Measurements from ENCODE around the gene ANKMY1.
"Not testable (repeated sequence)": the region's sequence is repeated elsewhere in the genome, so short reads cannot be mapped to it uniquely, and the experiment has no call there.

Gene ANKMY1

DNA sequence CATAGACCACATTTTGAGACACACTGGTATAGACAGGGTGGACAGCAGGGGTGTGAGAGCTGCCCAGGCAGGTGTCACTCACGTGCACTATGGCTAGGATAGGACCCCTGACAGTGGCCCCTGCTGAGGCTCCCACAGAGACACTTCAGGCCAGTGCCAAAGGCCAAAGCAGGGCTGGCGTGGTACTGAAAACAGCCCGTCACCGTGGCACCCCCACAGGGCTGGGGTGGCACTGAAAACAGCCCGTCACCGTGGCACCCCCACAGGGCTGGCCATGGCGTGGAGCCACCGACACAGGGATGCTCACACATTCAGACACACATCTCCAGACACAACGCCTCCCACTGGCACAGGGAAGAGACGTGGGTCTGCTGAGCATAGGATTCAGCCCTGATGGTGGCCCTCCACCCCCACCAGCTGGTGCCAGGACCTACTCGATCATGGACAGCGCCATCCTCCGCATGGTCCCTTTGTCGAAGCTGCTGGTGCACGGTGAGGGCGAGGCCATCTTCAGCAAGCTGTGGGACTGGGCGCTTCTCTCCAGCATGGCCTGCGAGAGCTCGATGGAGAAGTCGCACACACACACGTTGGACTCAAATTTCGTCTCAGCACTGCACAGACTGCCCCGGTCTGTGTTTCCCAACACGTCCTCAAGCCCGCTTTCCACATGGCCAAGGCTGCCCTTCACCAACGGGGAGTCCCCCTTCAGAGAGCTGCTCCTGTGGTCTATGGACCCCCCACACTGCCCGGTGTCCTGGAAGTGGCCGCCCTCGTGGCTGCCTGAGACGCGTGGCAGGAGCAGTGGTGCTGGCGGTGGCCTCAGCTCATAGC, 34.1 kb downstream of the ANKMY1 start:
- no peak for TF ChIP-seq PPARA (CRISPR knock-in tag; IDR thresholded peaks at IDR 0.05; ENCODE audit: borderline replicate concordance)
- TF ChIP-seq RARB (CRISPR knock-in tag; IDR thresholded peaks at IDR 0.05), result no peak
- TF ChIP-seq, protein P1, sequence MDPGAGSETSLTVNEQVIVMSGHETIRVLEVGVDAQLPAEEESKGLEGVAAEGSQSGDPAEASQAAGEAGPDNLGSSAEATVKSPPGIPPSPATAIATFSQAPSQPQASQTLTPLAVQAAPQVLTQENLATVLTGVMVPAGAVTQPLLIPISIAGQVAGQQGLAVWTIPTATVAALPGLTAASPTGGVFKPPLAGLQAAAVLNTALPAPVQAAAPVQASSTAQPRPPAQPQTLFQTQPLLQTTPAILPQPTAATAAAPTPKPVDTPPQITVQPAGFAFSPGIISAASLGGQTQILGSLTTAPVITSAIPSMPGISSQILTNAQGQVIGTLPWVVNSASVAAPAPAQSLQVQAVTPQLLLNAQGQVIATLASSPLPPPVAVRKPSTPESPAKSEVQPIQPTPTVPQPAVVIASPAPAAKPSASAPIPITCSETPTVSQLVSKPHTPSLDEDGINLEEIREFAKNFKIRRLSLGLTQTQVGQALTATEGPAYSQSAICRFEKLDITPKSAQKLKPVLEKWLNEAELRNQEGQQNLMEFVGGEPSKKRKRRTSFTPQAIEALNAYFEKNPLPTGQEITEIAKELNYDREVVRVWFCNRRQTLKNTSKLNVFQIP (CRISPR knock-in tag; IDR thresholded peaks at IDR 0.05; ENCODE audit: borderline replicate concordance, low read depth), result no peak
- no peak for ATAC-seq

DNA sequence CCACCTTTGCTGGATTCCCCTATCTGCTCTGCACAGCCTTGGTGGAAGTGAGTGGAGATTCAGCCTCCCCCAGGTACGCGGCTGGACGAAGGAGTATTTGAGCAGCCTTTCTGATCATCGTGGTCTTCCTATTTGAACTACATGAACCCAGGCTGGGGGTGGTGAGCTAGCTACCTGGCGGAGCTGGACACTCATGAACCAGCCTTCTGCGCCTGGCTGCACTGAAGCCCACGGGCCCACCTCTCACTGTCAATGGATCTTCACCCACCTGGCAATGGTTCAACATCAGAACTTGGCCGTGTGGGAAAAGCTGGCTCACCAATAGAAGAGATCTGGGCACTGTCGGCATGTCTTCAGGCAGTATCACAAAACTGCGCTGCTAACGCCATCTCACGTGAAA, 35.4 kb downstream of the ANKMY1 start:
- no peak for TF ChIP-seq TCF4 (CRISPR knock-in tag; IDR thresholded peaks at IDR 0.05; ENCODE audit: borderline replicate concordance)
- no peak for TF ChIP-seq RARB (CRISPR knock-in tag; IDR thresholded peaks at IDR 0.05)
- no peak for TF ChIP-seq ZC3H10 (CRISPR knock-in tag; IDR thresholded peaks at IDR 0.05)
- TF ChIP-seq ZNF565 (CRISPR knock-in tag; conservative IDR thresholded peaks at IDR 0.05; ENCODE audit: low read depth), result no peak
- TF ChIP-seq, protein P1 (CRISPR knock-in tag; IDR thresholded peaks at IDR 0.05; ENCODE audit: borderline replicate concordance, low read depth), result no peak
- no peak for TF ChIP-seq GLIS3 (CRISPR knock-in tag; IDR thresholded peaks at IDR 0.05)
- TF ChIP-seq OSR1 (CRISPR knock-in tag; IDR thresholded peaks at IDR 0.05), result no peak
- TF ChIP-seq SNAI2 (CRISPR knock-in tag; IDR thresholded peaks at IDR 0.05), result no peak
- TF ChIP-seq, protein P2, sequence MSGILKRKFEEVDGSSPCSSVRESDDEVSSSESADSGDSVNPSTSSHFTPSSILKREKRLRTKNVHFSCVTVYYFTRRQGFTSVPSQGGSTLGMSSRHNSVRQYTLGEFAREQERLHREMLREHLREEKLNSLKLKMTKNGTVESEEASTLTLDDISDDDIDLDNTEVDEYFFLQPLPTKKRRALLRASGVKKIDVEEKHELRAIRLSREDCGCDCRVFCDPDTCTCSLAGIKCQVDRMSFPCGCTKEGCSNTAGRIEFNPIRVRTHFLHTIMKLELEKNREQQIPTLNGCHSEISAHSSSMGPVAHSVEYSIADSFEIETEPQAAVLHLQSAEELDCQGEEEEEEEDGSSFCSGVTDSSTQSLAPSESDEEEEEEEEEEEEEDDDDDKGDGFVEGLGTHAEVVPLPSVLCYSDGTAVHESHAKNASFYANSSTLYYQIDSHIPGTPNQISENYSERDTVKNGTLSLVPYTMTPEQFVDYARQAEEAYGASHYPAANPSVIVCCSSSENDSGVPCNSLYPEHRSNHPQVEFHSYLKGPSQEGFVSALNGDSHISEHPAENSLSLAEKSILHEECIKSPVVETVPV (CRISPR knock-in tag; IDR thresholded peaks at IDR 0.05), result no peak
- TF ChIP-seq ISL1 (CRISPR knock-in tag; IDR thresholded peaks at IDR 0.05), result no peak
- no peak for TF ChIP-seq ESRRG (CRISPR knock-in tag; IDR thresholded peaks at IDR 0.05)
- no peak for TF ChIP-seq CSDC2 (CRISPR knock-in tag; IDR thresholded peaks at IDR 0.05)
- TF ChIP-seq ZFP3 (CRISPR knock-in tag; IDR thresholded peaks at IDR 0.05), result no peak
- no peak for TF ChIP-seq ZNF70 (CRISPR knock-in tag; IDR thresholded peaks at IDR 0.05)
- TF ChIP-seq PPARA (CRISPR knock-in tag; IDR thresholded peaks at IDR 0.05; ENCODE audit: borderline replicate concordance), result no peak
- TF ChIP-seq ARNTL (CRISPR knock-in tag; IDR thresholded peaks at IDR 0.05; ENCODE audit: borderline replicate concordance, low read depth), result no peak
- no peak for ATAC-seq

GRCh38 chr2:240521885-240522284, 35.9 kb downstream of the ANKMY1 start:
- not testable (repeated sequence) for ATAC-seq

GRCh38 chr2:240520974-240521350, 36.8 kb downstream of the ANKMY1 start:
- peak; percentile 22; the same call in 2 of the 3 replicates for ATAC-seq
- no peak for TF ChIP-seq TCF4 (CRISPR knock-in tag; IDR thresholded peaks at IDR 0.05; ENCODE audit: borderline replicate concordance)

GRCh38 chr2:240520130-240520973, 37.4 kb downstream of the ANKMY1 start:
- TF ChIP-seq, protein P2 (CRISPR knock-in tag; IDR thresholded peaks at IDR 0.05), result no peak
- TF ChIP-seq ISL1 (CRISPR knock-in tag; IDR thresholded peaks at IDR 0.05) (no peak), BACH2 (CRISPR knock-in tag; IDR thresholded peaks at IDR 0.05; ENCODE audit: borderline replicate concordance) (no peak), RARB (CRISPR knock-in tag; IDR thresholded peaks at IDR 0.05) (no peak), CSDC2 (CRISPR knock-in tag; IDR thresholded peaks at IDR 0.05) (no peak), SNAI2 (CRISPR knock-in tag; IDR thresholded peaks at IDR 0.05) (no peak), ZNF70 (CRISPR knock-in tag; IDR thresholded peaks at IDR 0.05) (no peak), ZFP3 (CRISPR knock-in tag; IDR thresholded peaks at IDR 0.05) (no peak), ZFP30 (CRISPR knock-in tag; IDR thresholded peaks at IDR 0.05) (no peak), TOX (CRISPR knock-in tag; IDR thresholded peaks at IDR 0.05; ENCODE audit: borderline replicate concordance) (no peak), PPARA (CRISPR knock-in tag; IDR thresholded peaks at IDR 0.05; ENCODE audit: borderline replicate concordance) (no peak)
- TF ChIP-seq, protein P1 (CRISPR knock-in tag; IDR thresholded peaks at IDR 0.05; ENCODE audit: borderline replicate concordance, low read depth), result no peak
- TF ChIP-seq, protein P3, sequence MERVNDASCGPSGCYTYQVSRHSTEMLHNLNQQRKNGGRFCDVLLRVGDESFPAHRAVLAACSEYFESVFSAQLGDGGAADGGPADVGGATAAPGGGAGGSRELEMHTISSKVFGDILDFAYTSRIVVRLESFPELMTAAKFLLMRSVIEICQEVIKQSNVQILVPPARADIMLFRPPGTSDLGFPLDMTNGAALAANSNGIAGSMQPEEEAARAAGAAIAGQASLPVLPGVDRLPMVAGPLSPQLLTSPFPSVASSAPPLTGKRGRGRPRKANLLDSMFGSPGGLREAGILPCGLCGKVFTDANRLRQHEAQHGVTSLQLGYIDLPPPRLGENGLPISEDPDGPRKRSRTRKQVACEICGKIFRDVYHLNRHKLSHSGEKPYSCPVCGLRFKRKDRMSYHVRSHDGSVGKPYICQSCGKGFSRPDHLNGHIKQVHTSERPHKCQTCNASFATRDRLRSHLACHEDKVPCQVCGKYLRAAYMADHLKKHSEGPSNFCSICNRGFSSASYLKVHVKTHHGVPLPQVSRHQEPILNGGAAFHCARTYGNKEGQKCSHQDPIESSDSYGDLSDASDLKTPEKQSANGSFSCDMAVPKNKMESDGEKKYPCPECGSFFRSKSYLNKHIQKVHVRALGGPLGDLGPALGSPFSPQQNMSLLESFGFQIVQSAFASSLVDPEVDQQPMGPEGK (CRISPR knock-in tag; IDR thresholded peaks at IDR 0.05; ENCODE audit: borderline replicate concordance), result no peak
- no peak; the same call in 2 of the 3 replicates for ATAC-seq
